B cell (primary cell): ENCODE measurements around the gene RRAGC. TPM values are rescaled to one million over a fixed set of nuclear protein-coding genes. Genes with fewer than 3 reads are reported as not detected.
A peak's percentile ranks its signal among the peaks of the same experiment; 100 is the strongest.
"Not testable (repeated sequence)": the region's sequence is repeated elsewhere in the genome, so short reads cannot be mapped to it uniquely, and the experiment has no call there.

Source experiments
- ATAC-seq: fragments of 200-7000 bp; cut with Tn5 transposase; one replicate; pipeline ENCODE4 v1.10.0; 2021; ENCODE audit warnings: low read depth, mild to moderate bottlenecking, moderate number of reproducible peaks, moderate library complexity
- CTCF ChIA-PET: fragments of 350-600 bp; sonication (Branson Sonifier 250); formaldehyde crosslinking; loops from one replicate; lab custom pipeline; 2021; ENCODE audit warnings: antibody characterized with exemption, inconsistent platforms; lab: Charles Lee
- POLR2A ChIA-PET: fragments of 350-600 bp; sonication (Branson Sonifier 250); formaldehyde crosslinking; loops from one replicate; lab custom pipeline; 2021; ENCODE audit warnings: antibody characterized with exemption; lab: Charles Lee
- DNase-seq: peaks from one replicate; pipeline ENCODE4 v3.0.0; 2013
- H2AFZ ChIP-seq: 2 replicates; pipeline ENCODE4 v1.6.1; 2012; ENCODE audit warnings: mild to moderate bottlenecking, low read depth, low read length; ENCODE audit not compliant: insufficient read depth, poor library complexity, severe bottlenecking
- H3K27ac ChIP-seq, 2 donors: 1 replicate in 1 of 2; 2 replicates in 1 of 2; pipeline ENCODE4 v1.5.1; 2012 to 2013; ENCODE audit warnings: low read length in 2 of 2, mild to moderate bottlenecking in 2 of 2, moderate library complexity in 1 of 2
- H3K27me3 ChIP-seq, 4 experiments: fragments of 200-600 bp in 1 of 4; sonication (generic) in 1 of 4; replicated peaks in 1 of 4; 1 replicate in 2 of 4; 2 replicates in 2 of 4; pipeline versions ENCODE4 v1.6.1 to v1.7.0; 2013 to 2016; ENCODE audit warnings: low read length in 3 of 4, mild to moderate bottlenecking in 2 of 4, mixed read lengths in 1 of 4, moderate library complexity in 1 of 4; ENCODE audit not compliant: insufficient read depth in 4 of 4, control insufficient read depth in 3 of 4; ENCODE audit errors: control extremely low read depth in 1 of 4
- H3K36me3 ChIP-seq, 2 experiments: replicated peaks in 1 of 2; 1 replicate in 1 of 2; 2 replicates in 1 of 2; pipeline versions ENCODE4 v1.6.1 to v1.7.1; 2013; ENCODE audit warnings: low read length in 1 of 2; ENCODE audit not compliant: insufficient read depth in 2 of 2, control insufficient read depth in 1 of 2; ENCODE audit errors: control extremely low read depth in 1 of 2, extremely low read depth in 1 of 2
- H3K4me1 ChIP-seq, 2 donors: fragments of 200-600 bp in 1 of 2; sonication (generic) in 1 of 2; 1 replicate in 1 of 2; 2 replicates in 1 of 2; pipeline versions ENCODE4 v1.5.1 to v1.6.1; 2013 to 2017; ENCODE audit warnings: low read length in 2 of 2; ENCODE audit not compliant: control insufficient read depth in 2 of 2, insufficient read depth in 2 of 2
- H3K4me2 ChIP-seq: replicated peaks from 2 replicates; pipeline ENCODE3; 2012; ENCODE audit warnings: mild to moderate bottlenecking, low read depth, low read length; ENCODE audit not compliant: poor library complexity, severe bottlenecking
- H3K4me3 ChIP-seq, 5 experiments: fragments of 200-600 bp in 1 of 5; sonication (generic) in 1 of 5; 1 replicate in 3 of 5; 2 replicates in 2 of 5; pipeline versions ENCODE4 v1.5.1 to v1.7.0; 2011 to 2016; ENCODE audit warnings: low read length in 4 of 5, mild to moderate bottlenecking in 4 of 5, low read depth in 2 of 5, control low read depth in 1 of 5, moderate library complexity in 1 of 5; ENCODE audit not compliant: insufficient read depth in 1 of 5; ENCODE audit errors: control extremely low read depth in 1 of 5, extremely low read depth in 1 of 5
- H3K79me2 ChIP-seq: fragments of 200-600 bp; sonication (generic); one replicate; pipeline ENCODE4 v1.6.0; 2016; ENCODE audit warnings: low read length; ENCODE audit not compliant: control insufficient read depth, insufficient read depth
- H3K9ac ChIP-seq: fragments of 200-600 bp; sonication (generic); 2 replicates; pipeline ENCODE4 v1.6.1; 2017; ENCODE audit warnings: mild to moderate bottlenecking, low read length, moderate library complexity
- H3K9me3 ChIP-seq, 3 donors: one replicate each; pipeline versions ENCODE4 v1.6.1 to v1.7.1; 2013; ENCODE audit warnings: low read length in 2 of 3; ENCODE audit not compliant: control insufficient read depth in 2 of 3, insufficient read depth in 1 of 3; ENCODE audit errors: control extremely low read depth in 1 of 3
- H4K20me1 ChIP-seq: 2 replicates; pipeline ENCODE4 v1.6.0; 2012; ENCODE audit warnings: mild to moderate bottlenecking, low read length; ENCODE audit not compliant: insufficient read depth, control insufficient read depth, poor library complexity, severe bottlenecking
- H3K27ac Mint-ChIP-seq: one replicate; pipeline ENCODE4 v1.8.0; 2021; ENCODE audit warnings: mixed read lengths
- H3K27me3 Mint-ChIP-seq: one replicate; pipeline ENCODE4 v1.8.0; 2021; ENCODE audit warnings: mixed read lengths
- H3K4me1 Mint-ChIP-seq: one replicate; pipeline ENCODE4 v1.8.0; 2021; ENCODE audit warnings: mixed read lengths
- H3K4me3 Mint-ChIP-seq: one replicate; pipeline ENCODE4 v1.8.0; 2021; ENCODE audit warnings: mixed read lengths
- H3K9me3 Mint-ChIP-seq: one replicate; pipeline ENCODE4 v1.8.0; 2022; ENCODE audit warnings: mixed read lengths; ENCODE audit not compliant: insufficient read depth
- CTCF ChIP-seq: fragments of 200-600 bp; IDR thresholded peaks from one replicate; pipeline ENCODE4 v1.8.0; 2022; ENCODE audit warnings: antibody characterized with exemption, mild to moderate bottlenecking
- EZH2 ChIP-seq: IDR thresholded peaks from 2 replicates; pipeline ENCODE4 v1.6.1; 2012; ENCODE audit warnings: borderline replicate concordance, low read depth, mild to moderate bottlenecking, moderate library complexity, low read length; ENCODE audit not compliant: insufficient read depth, poor library complexity, severe bottlenecking
- WGBS: methylation state at CpG from one replicate; pipeline ENCODE4 v1.1.5; 2013; ENCODE audit warnings: missing lambda C conversion rate; ENCODE audit not compliant: insufficient coverage; 5-methylcytosine and 5-hydroxymethylcytosine counted together
- intact Hi-C: fragments of 100-400 bp; cut with micrococcal nuclease; formaldehyde crosslinking; loops from one replicate; pipeline ENCODE4 v1.10.0; 2022
- polyA plus RNA-seq: library from polyadenylated mRNA; depleted of rRNA; stranded (reverse); fragments of >200 nt; gene quantifications from 2 replicates; pipeline ENCODE4 v1.2.3, GENCODE V29; 2012
- total RNA-seq, 2 donors: library from RNA; stranded (reverse); fragments of 120-200 nt in 1 of 2; gene quantifications; 1 replicate in 1 of 2; 2 replicates in 1 of 2; pipeline versions ENCODE4 v1.2.3 to v1.2.4, GENCODE V29; 2013 to 2022

Gene RRAGC
- total and polyA plus RNA-seq, 2 donors (not counting 1 experiment from before 2014, with no cell fraction given) = 11.4 to 37.6 TPM

- Mint-ChIP-seq H3K27me3 (no peaks in the 10 kb centered on the region), H3K4me1 (peaks cover 5% of the 10 kb centered on the region), H3K4me3 (no peak overlapping the region), H3K9me3 (no peaks in the 10 kb centered on the region), H3K27ac (no peak overlapping the region)
- intact Hi-C loops = no loop called here
- Histone ChIP-seq H3K36me3 (peaks cover 5 to 64% of the 10 kb centered on the region in 2 experiments), H2AFZ (no peak overlapping the region), H3K9me3 (no peaks in the 10 kb centered on the region), H3K4me3 (no peak overlapping the region), H3K79me2 (peaks cover 15% of the 10 kb centered on the region), H3K4me2 (no peak overlapping the region), H3K9ac (peak overlapping the region; percentile 17), H3K27me3 (no peaks in the 10 kb centered on the region), H3K4me1 (peaks cover 0 to 5% of the 10 kb centered on the region in 2 donors), H3K27ac (peak overlapping the region in 1 of 2 donors; percentile 49), H4K20me1 (peaks cover 14% of the 10 kb centered on the region)
- TF ChIP-seq CTCF (no peak), EZH2 (no peak)
- ChIA-PET POLR2A (no interaction called here), CTCF (no interaction called here)
- WGBS = 50% methylated on average over 1 of the region's 2 CpGs
- no peak for ATAC-seq
- DNase-seq = no peak
These were observed 19.3 kb downstream of the RRAGC start for GRCh38 chr1:38840281-38840680.

- no peaks in the 10 kb centered on the region for H3K27me3 Mint-ChIP-seq
- Histone ChIP-seq H3K27me3 (no peaks in the 10 kb centered on the region), H3K4me1 (peaks cover 0 to 5% of the 10 kb centered on the region in 2 donors), H4K20me1 (peaks cover 9% of the 10 kb centered on the region), H3K79me2 (peaks cover 14% of the 10 kb centered on the region), H3K27ac (no peak overlapping the region), H3K4me2 (no peak overlapping the region), H3K4me3 (no peak overlapping the region), H2AFZ (no peak overlapping the region), H3K36me3 (peaks cover 5 to 55% of the 10 kb centered on the region in 2 experiments), H3K9me3 (no peaks in the 10 kb centered on the region), H3K9ac (no peak overlapping the region)
- ChIA-PET POLR2A (interaction anchor here (0.7 kb wide), 1 partner anchor 30 kb away, joined by 6 read pairs; no protein-coding TSS in a partner anchor), CTCF (interaction anchor here (0.7 to 0.9 kb wide), 2 partner anchors 9 to 849 kb away, joined by 3 to 5 read pairs; no protein-coding TSS in a partner anchor)
- peaks cover 8% of the 10 kb centered on the region for H3K4me1 Mint-ChIP-seq
- H3K9me3 Mint-ChIP-seq = no peaks in the 10 kb centered on the region
- ATAC-seq = no peak
- intact Hi-C loops = loop anchor here (5.0 kb wide), 1 partner anchor 947 kb away; no protein-coding TSS in a partner anchor
- TF ChIP-seq CTCF (no peak), EZH2 (no peak)
- no peak overlapping the region for H3K4me3 Mint-ChIP-seq
- WGBS = 92% methylated on average over 3 of the region's 9 CpGs
- no peak for DNase-seq
- no peak overlapping the region for H3K27ac Mint-ChIP-seq
These were observed 20.2 kb downstream of the RRAGC start for GRCh38 chr1:38839363-38839762.

GRCh38 chr1:38836316-38836715 is 23.3 kb downstream of the RRAGC start:
- intact Hi-C loops = loop anchor here (5.0 kb wide), 1 partner anchor 944 kb away; no protein-coding TSS in a partner anchor
- H3K4me3 Mint-ChIP-seq, H4K20me1 ChIP-seq, DNase-seq, H3K9ac ChIP-seq, POLR2A ChIA-PET, H2AFZ ChIP-seq, H3K27ac ChIP-seq, ATAC-seq, H3K4me1 ChIP-seq, H3K27ac Mint-ChIP-seq, H3K79me2 ChIP-seq, H3K4me3 ChIP-seq, H3K9me3 Mint-ChIP-seq, H3K27me3 Mint-ChIP-seq, H3K4me1 Mint-ChIP-seq, H3K4me2 ChIP-seq, H3K9me3 ChIP-seq, H3K27me3 ChIP-seq: not testable (repeated sequence)
- WGBS = 100% methylated on average over 6 of the region's 10 CpGs
- CTCF ChIA-PET = interaction anchor here (0.7 to 1.7 kb wide), 2 partner anchors 21 to 247 kb away, joined by 3 to 7 read pairs; no protein-coding TSS in a partner anchor
- H3K36me3 ChIP-seq = peaks cover 2 to 34% of the 10 kb centered on the region in 2 experiments
